Esophagus squamous epithelium (tissue), 4 donors: Measurements from ENCODE around the gene MID1.

Experiments
- CTCF ChIP-seq, 6 experiments: fragments of 450-650 bp in 4 of 6; fragments of 200-600 bp in 2 of 6; sonication (generic) in 2 of 6; IDR thresholded peaks; one replicate each; pipeline ENCODE4 v1.5.1; 2016 to 2019; ENCODE audit warnings: antibody characterized with exemption in 6 of 6, mild to moderate bottlenecking in 4 of 6, moderate library complexity in 4 of 6
- POLR2A ChIP-seq, 4 donors: fragments of 450-650 bp; IDR thresholded peaks; one replicate each; pipeline ENCODE4 v1.6.1; 2017; ENCODE audit warnings: antibody characterized with exemption in 4 of 4, mild to moderate bottlenecking in 4 of 4, moderate library complexity in 3 of 4

GRCh38 chrX:10482708-10483107 lies 137.7 kb downstream of the MID1 start:
- TF ChIP-seq CTCF (IDR thresholded peaks at IDR 0.05) (no peak), POLR2A (IDR thresholded peaks at IDR 0.05) (no peak)
